OCI-LY1 (cell line): Measurements from ENCODE around the gene TRAF5.

Source experiments
- H2AFZ ChIP-seq: fragments of 200-600 bp; sonication (generic), shearing (Covaris generic); 2 replicates; pipeline ENCODE4 v1.6.0; 2014; ENCODE audit warnings: antibody characterized with exemption, mild to moderate bottlenecking, low read length
- H3F3A ChIP-seq: fragments of 200-600 bp; sonication (generic), shearing (Covaris generic); 2 replicates; pipeline ENCODE4 v1.6.0; 2014; ENCODE audit warnings: mild to moderate bottlenecking, antibody characterized with exemption, low read length, moderate library complexity; ENCODE audit not compliant: insufficient read depth
- H3K27ac ChIP-seq: fragments of 200-600 bp; sonication (generic); 2 replicates; pipeline ENCODE4 v1.5.1; 2014; ENCODE audit warnings: low read length, mixed run types, mild to moderate bottlenecking, low read depth; ENCODE audit not compliant: poor library complexity, severe bottlenecking
- H3K27me3 ChIP-seq: fragments of 200-600 bp; sonication (generic); 2 replicates; pipeline ENCODE4 v1.6.0; 2014; ENCODE audit warnings: antibody characterized with exemption, mild to moderate bottlenecking, low read length, moderate library complexity; ENCODE audit not compliant: insufficient read depth
- H3K36me3 ChIP-seq: fragments of 200-600 bp; sonication (generic); 2 replicates; pipeline ENCODE4 v1.6.1; 2014; ENCODE audit warnings: mild to moderate bottlenecking, antibody characterized with exemption, low read length, moderate library complexity, mixed read lengths; ENCODE audit not compliant: insufficient read depth
- H3K4me1 ChIP-seq: fragments of 200-600 bp; sonication (generic); 2 replicates; pipeline ENCODE4 v1.5.1; 2014; ENCODE audit warnings: mild to moderate bottlenecking, low read length, moderate library complexity; ENCODE audit not compliant: insufficient read depth, severe bottlenecking
- H3K4me2 ChIP-seq: fragments of 200-600 bp; sonication (generic), shearing (Covaris generic); 2 replicates; pipeline ENCODE4 v1.6.1; 2014; ENCODE audit warnings: low read length
- H3K4me3 ChIP-seq: fragments of 200-600 bp; sonication (generic); 2 replicates; pipeline ENCODE4 v1.5.1; 2014; ENCODE audit warnings: low read length, low read depth, mild to moderate bottlenecking, mixed read lengths; ENCODE audit not compliant: poor library complexity, severe bottlenecking
- H3K79me2 ChIP-seq: fragments of 200-600 bp; shearing (Covaris generic); 2 replicates; pipeline ENCODE4 v1.6.1; 2016; ENCODE audit warnings: mixed run types, low read length, mixed read lengths; ENCODE audit not compliant: insufficient read depth
- H3K9ac ChIP-seq: fragments of 200-600 bp; sonication (generic), shearing (Covaris generic); 2 replicates; pipeline ENCODE4 v1.6.1; 2014; ENCODE audit warnings: mild to moderate bottlenecking, low read length, mixed read lengths
- H3K9me2 ChIP-seq: fragments of 200-600 bp; sonication (generic), shearing (Covaris generic); 2 replicates; pipeline ENCODE4 v1.6.1; 2014; ENCODE audit warnings: low read depth, mild to moderate bottlenecking, low read length, mixed read lengths
- H3K9me3 ChIP-seq: fragments of 200-600 bp; shearing (Covaris generic); 2 replicates; pipeline ENCODE4 v1.6.1; 2014; ENCODE audit warnings: low read length, mixed read lengths
- H4K20me1 ChIP-seq: fragments of 200-600 bp; sonication (generic), shearing (Covaris generic); 2 replicates; pipeline ENCODE4 v1.6.0; 2016; ENCODE audit warnings: mild to moderate bottlenecking, low read length; ENCODE audit not compliant: insufficient read depth
- EZH2 ChIP-seq: fragments of 200-600 bp; sonication (generic), shearing (Covaris generic); IDR thresholded peaks from 2 replicates; pipeline ENCODE4 v1.8.0; 2017; ENCODE audit warnings: borderline replicate concordance, mixed run types, mild to moderate bottlenecking, antibody characterized with exemption, low read length, moderate library complexity, mixed read lengths
- TF ChIP-seq, protein P1 (sequence below): fragments of 200-600 bp; sonication (generic), shearing (Covaris generic); IDR thresholded peaks from 2 replicates; pipeline ENCODE4 v1.5.1; 2017; ENCODE audit warnings: mild to moderate bottlenecking, antibody characterized with exemption, low read length, moderate library complexity, mixed read lengths

The TRAF5 gene

DNA sequence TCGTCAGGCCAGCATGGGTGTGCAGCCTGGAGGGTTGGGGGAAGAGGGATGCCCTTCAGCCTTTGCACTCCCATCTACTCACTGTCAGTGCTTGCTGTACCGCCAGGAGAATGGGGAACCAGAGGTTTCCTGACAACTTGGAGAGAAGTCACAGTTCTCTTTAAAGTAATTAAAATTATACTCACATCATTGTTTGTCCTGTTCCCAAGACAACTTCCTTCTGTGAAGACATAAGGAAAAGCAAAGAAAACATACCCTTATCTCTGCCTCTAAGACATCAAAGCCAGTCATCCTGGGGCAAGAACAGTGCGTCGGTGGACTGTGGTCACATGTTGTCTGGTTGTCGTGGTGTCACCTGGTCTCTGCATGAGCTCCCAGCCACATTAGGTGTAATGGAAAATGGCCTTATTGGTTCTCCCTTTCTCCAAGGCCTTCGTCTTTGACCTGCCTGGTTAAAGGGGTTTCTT, 17.6 kb downstream of the TRAF5 start:
- no peaks in the 10 kb centered on the region for H3K27me3 ChIP-seq
- H3K79me2 ChIP-seq, result peaks cover 73% of the 10 kb centered on the region
- H3F3A ChIP-seq, result no peaks in the 10 kb centered on the region
- H3K4me3 ChIP-seq, result no peak overlapping the region
- no peak overlapping the region for H3K4me2 ChIP-seq
- TF ChIP-seq, protein P1, sequence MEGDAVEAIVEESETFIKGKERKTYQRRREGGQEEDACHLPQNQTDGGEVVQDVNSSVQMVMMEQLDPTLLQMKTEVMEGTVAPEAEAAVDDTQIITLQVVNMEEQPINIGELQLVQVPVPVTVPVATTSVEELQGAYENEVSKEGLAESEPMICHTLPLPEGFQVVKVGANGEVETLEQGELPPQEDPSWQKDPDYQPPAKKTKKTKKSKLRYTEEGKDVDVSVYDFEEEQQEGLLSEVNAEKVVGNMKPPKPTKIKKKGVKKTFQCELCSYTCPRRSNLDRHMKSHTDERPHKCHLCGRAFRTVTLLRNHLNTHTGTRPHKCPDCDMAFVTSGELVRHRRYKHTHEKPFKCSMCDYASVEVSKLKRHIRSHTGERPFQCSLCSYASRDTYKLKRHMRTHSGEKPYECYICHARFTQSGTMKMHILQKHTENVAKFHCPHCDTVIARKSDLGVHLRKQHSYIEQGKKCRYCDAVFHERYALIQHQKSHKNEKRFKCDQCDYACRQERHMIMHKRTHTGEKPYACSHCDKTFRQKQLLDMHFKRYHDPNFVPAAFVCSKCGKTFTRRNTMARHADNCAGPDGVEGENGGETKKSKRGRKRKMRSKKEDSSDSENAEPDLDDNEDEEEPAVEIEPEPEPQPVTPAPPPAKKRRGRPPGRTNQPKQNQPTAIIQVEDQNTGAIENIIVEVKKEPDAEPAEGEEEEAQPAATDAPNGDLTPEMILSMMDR, result no peak
- H3K27ac ChIP-seq, result no peak overlapping the region
- H4K20me1 ChIP-seq, result 0 out of 2 replicates have a peak, but pooled peaks cover 2% of the 10 kb centered on the region
- no peak overlapping the region for H2AFZ ChIP-seq
- H3K9me3 ChIP-seq, result no peaks in the 10 kb centered on the region
- H3K9me2 ChIP-seq, result no peaks in the 10 kb centered on the region
- H3K36me3 ChIP-seq, result peaks cover 11% of the 10 kb centered on the region; the same call in 1 of the 2 replicates
- H3K4me1 ChIP-seq, result peaks cover 30% of the 10 kb centered on the region
- H3K9ac ChIP-seq, result no peak overlapping the region

GRCh38 chr1:211345719-211346118, 19.1 kb downstream of the TRAF5 start:
- H3F3A ChIP-seq, result no peaks in the 10 kb centered on the region
- H3K27ac ChIP-seq, result no peak overlapping the region
- no peak overlapping the region for H3K4me3 ChIP-seq
- 0 out of 2 replicates have a peak, but pooled peaks cover 2% of the 10 kb centered on the region for H4K20me1 ChIP-seq
- H3K4me1 ChIP-seq, result peaks cover 25% of the 10 kb centered on the region
- no peak overlapping the region for H3K9ac ChIP-seq
- no peak overlapping the region for H3K4me2 ChIP-seq
- no peak for TF ChIP-seq EZH2
- TF ChIP-seq, protein P1, result no peak
- H3K9me3 ChIP-seq, result no peaks in the 10 kb centered on the region
- H3K27me3 ChIP-seq, result no peaks in the 10 kb centered on the region
- peaks cover 68% of the 10 kb centered on the region for H3K79me2 ChIP-seq
- peaks cover 17% of the 10 kb centered on the region; the same call in 1 of the 2 replicates for H3K36me3 ChIP-seq
- H2AFZ ChIP-seq, result no peak overlapping the region
- H3K9me2 ChIP-seq, result no peaks in the 10 kb centered on the region

- no peaks in the 10 kb centered on the region for H3F3A ChIP-seq
- H3K27me3 ChIP-seq, result no peaks in the 10 kb centered on the region
- H3K9ac ChIP-seq, result no peak overlapping the region
- no peak overlapping the region for H2AFZ ChIP-seq
- 0 out of 2 replicates have a peak, but pooled peaks cover 2% of the 10 kb centered on the region for H4K20me1 ChIP-seq
- H3K79me2 ChIP-seq, result peaks cover 53% of the 10 kb centered on the region
- H3K4me3 ChIP-seq, result no peak overlapping the region
- H3K9me3 ChIP-seq, result peaks cover 8% of the 10 kb centered on the region; the same call in 1 of the 2 replicates
- TF ChIP-seq, protein P1, result no peak
- no peak for TF ChIP-seq EZH2
- peaks cover 23% of the 10 kb centered on the region for H3K4me1 ChIP-seq
- H3K4me2 ChIP-seq, result no peak overlapping the region
- peaks cover 24% of the 10 kb centered on the region for H3K36me3 ChIP-seq
- H3K9me2 ChIP-seq, result no peaks in the 10 kb centered on the region
- H3K27ac ChIP-seq, result no peak overlapping the region
Measured at GRCh38 chr1:211347077-211347844, 20.6 kb downstream of the TRAF5 start.
